HL-60 (cell line): Measurements from ENCODE around the gene SDS.
A peak's percentile ranks its signal among the peaks of the same experiment; 100 is the strongest.

Source experiments
- DNase-seq, 2 experiments: peaks; one replicate each; pipeline ENCODE4 v3.0.0-alpha.2; 2010 to 2020; ENCODE audit warnings: low read depth in 1 of 2, low spot score in 1 of 2
- H3K27ac ChIP-seq: fragments of 250-450 bp; sonication (Bioruptor Pico); replicated peaks from 2 replicates; pipeline ENCODE4 v1.5.1; 2020; ENCODE audit warnings: mild to moderate bottlenecking, moderate library complexity
- H3K27me3 ChIP-seq: fragments of 250-450 bp; sonication (Bioruptor Pico); 2 replicates; pipeline ENCODE4 v1.5.1; 2021; ENCODE audit warnings: mild to moderate bottlenecking, moderate library complexity; ENCODE audit not compliant: insufficient read depth, poor library complexity, severe bottlenecking
- H3K4me3 ChIP-seq: replicated peaks from 2 replicates; pipeline ENCODE4 v1.5.1; 2011; ENCODE audit warnings: mild to moderate bottlenecking, control low read depth, low read length; ENCODE audit not compliant: insufficient read depth
- CTCF ChIP-seq: IDR thresholded peaks from one replicate; pipeline ENCODE4 v1.5.1; 2011; ENCODE audit warnings: low read length, control low read depth, inconsistent platforms; ENCODE audit not compliant: insufficient read depth
- GABPA ChIP-seq: IDR thresholded peaks from 2 replicates; pipeline ENCODE4 v1.6.1; 2012; ENCODE audit warnings: low read depth
- POLR2AphosphoS5 ChIP-seq: IDR thresholded peaks from 2 replicates; pipeline ENCODE4 v1.6.1; 2012; ENCODE audit warnings: low read depth
- REST ChIP-seq: IDR thresholded peaks from 2 replicates; pipeline ENCODE4 v1.6.1; 2012; ENCODE audit warnings: low read depth; ENCODE audit not compliant: insufficient replicate concordance
- SPI1 ChIP-seq: IDR thresholded peaks from 2 replicates; pipeline ENCODE4 v1.6.1; 2012; ENCODE audit warnings: low read depth, mild to moderate bottlenecking, borderline replicate concordance

SDS gene

GRCh38 chr12:113409462-113410124 lies 5.9 kb upstream of the SDS start:
- no peak for DNase-seq
- Histone ChIP-seq H3K27me3 (no peaks in the 10 kb centered on the region), H3K27ac (no peak overlapping the region), H3K4me3 (no peak overlapping the region)
- no peak for TF ChIP-seq POLR2AphosphoS5

- TF ChIP-seq GABPA (no peak), CTCF (no peak), POLR2AphosphoS5 (no peak)
- Histone ChIP-seq H3K27me3 (no peaks in the 10 kb centered on the region), H3K4me3 (no peak overlapping the region), H3K27ac (peak overlapping the region; percentile 64; the same call in 1 of the 2 replicates)
- no peak for DNase-seq
Measured at GRCh38 chr12:113408756-113409298, 5.1 kb upstream of the SDS start.

- TF ChIP-seq REST (no peak), SPI1 (no peak), CTCF (no peak), POLR2AphosphoS5 (no peak), GABPA (no peak)
- H3K27me3 ChIP-seq = no peaks in the 10 kb centered on the region
- peak in 1 of 2 experiments; percentile 46 for DNase-seq
Measured at GRCh38 chr12:113407931-113408600, 4.4 kb upstream of the SDS start.

GRCh38 chr12:113405694-113406093 lies 2.0 kb upstream of the SDS start:
- H3K27me3 ChIP-seq = no peaks in the 10 kb centered on the region
- no peak for DNase-seq
- TF ChIP-seq CTCF = no peak
- no peak for TF ChIP-seq GABPA
- no peak for TF ChIP-seq REST
- TF ChIP-seq POLR2AphosphoS5 = no peak
- no peak for TF ChIP-seq SPI1
- H3K4me3 ChIP-seq = no peak overlapping the region
- no peak overlapping the region for H3K27ac ChIP-seq

More at GRCh38 chr12:113407931-113408600, 4.4 kb upstream of the SDS start:
- Histone ChIP-seq H3K4me3 (no peak overlapping the region), H3K27ac (peak overlapping the region; percentile 64)
